T-helper 1 cell treated with Interleukin-12 subunit alpha and Interleukin-12 subunit beta and Interleukin-4 antibody, amounts not matched to agents 30 ng/mL and 1 ng/mL, for 36 hours (primary cell): ENCODE measurements around the gene SEC61G. TPM values are rescaled to one million over a fixed set of nuclear protein-coding genes. Genes with fewer than 3 reads are reported as not detected.

Experiments
- intact Hi-C: fragments of 100-400 bp; cut with micrococcal nuclease; formaldehyde crosslinking; loops from one replicate; pipeline ENCODE4 v1.15.1; 2024
- total RNA-seq: library from RNA; stranded (reverse); gene quantifications from 2 replicates; pipeline ENCODE4 v1.2.3, GENCODE V29; 2022

The SEC61G gene
- 144 and 155 TPM in 2 replicates for total RNA-seq

DNA sequence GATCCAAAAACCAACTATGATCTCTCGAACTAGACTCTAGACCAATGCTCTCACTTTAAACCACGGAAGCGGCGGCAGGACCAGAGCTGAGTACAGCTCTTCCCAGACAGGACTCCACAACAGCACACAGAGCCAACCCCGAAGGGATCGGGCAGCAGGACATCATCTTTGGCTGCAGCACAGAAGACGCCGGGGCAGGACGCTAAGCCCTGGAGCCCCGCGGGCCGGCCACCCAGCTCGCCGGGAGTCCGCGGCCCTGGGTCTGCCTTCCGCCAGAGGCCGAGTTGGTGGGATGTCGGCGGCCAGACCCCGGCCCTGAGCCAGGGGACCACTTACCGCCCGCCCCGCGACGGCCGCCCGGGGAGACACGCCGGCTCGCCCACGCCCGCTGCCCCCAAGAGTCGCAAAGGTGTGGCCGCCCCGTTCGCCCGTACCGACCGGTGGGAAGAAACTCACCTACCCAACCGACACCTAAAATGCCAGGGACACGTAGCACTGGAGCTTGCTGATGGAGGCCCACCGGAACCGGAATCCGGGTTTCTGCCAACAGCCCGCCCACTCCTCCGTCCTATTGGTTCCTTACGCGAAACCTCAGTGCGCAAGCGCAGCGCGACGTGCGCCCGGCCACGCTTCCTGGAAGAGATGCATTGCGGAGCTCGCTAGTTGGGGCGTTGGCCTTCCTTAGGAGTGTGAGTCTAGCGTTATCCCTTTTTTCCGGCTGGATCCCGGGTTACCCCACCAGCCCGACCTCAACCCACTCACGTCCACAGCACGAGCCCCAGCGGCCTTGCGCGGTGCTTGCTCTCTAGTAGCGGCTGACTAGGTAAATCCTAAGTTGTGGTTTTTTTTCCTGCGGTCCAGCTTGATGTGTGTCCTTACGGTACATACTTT, at the start of gene SEC61G:
Gene SEC61G (minus strand): TSS at position 510 of the 891 bp plus-strand sequence. CDS start 1,623 bp downstream, outside the sequence.
- intact Hi-C loops, result loop anchor here (1.0 to 10.0 kb wide), 16 partner anchors 14 to 1448 kb away; partner anchors contain the start of genes CCT6A, CHCHD2, LANCL2 and MRPS17

GRCh38 chr7:54802841-54803240, 43.8 kb upstream of the SEC61G start:
- intact Hi-C loops, result no loop called here

DNA sequence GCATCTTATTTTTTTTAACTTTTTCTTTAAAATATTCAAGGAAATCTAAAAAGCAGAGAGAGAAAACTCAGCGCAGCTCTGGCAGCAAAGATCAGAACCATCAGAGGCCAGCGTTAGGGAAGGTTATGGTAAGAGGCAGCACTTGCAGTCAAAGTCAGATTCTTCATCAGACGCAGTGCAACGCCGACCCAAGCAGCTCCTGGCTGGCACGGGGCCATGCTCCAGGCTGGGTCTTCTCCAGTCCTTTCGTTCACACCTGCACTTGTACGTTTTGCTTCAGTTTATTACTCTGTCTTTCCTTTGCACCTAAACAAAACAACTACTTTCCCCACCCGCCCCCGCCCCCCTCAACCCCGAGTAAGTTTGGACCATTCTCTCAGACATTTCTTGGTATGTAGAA, 43.1 kb upstream of the SEC61G start:
- intact Hi-C loops, result no loop called here

DNA sequence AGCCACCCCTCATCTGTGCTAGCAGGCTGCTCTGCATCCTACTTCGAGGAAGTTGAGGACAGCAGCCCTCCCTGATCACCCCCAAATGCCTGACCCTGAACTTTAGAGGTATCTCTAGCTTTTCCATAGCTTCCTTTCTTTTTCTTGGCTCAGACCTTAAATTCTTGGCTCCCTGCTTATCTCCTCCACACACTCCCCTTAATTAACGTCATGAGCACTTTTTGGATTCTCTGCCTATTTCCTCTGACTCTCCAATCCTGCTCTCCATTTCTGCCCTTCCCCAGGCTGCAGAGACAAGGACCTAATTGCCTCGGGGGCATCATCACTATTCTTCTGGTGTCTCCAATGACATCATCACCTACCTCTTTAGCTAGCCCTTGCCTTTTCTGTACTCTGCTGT, 40.8 kb upstream of the SEC61G start:
- intact Hi-C loops, result no loop called here

- intact Hi-C loops, result no loop called here
These were observed 39.5 kb upstream of the SEC61G start for GRCh38 chr7:54798530-54798929.

DNA sequence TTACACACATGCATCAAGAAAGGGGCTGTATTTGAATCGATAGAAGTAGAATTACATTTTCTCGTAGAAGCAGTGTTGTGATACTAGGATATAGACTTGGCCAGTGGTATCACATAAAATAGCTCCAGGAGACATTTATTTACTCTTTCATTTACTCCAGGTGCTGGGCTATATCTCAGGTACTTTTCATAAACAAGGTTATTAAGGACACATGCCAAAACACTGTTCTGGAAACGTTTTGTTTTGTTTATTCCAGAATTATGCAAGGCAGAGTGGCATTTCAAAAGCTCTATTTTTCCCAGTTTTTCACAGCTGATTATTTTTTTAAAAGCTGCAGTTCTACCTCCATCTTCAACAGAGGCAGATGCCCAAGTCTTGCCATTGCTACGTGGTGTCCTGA, 37.8 kb upstream of the SEC61G start:
- intact Hi-C loops, result no loop called here

DNA sequence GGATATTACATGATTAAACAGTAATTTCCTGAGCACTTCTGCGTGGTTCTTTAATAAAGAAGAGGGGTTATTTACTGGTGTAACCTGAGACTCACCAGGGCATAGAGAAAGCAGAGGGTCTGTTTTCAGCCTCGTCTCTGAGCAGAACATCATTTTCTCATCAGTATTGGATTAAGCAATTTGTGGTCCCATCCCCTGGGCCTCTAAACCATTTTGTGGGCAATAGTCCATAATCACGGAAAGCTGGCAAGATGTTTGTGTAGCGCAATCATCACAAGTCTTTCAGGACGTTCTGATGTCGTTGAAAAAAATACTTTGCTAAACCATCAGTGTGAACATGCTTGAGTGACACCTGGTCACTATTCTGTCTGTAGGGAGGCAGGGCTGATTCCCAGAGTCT, 37.1 kb upstream of the SEC61G start:
- intact Hi-C loops, result no loop called here

DNA sequence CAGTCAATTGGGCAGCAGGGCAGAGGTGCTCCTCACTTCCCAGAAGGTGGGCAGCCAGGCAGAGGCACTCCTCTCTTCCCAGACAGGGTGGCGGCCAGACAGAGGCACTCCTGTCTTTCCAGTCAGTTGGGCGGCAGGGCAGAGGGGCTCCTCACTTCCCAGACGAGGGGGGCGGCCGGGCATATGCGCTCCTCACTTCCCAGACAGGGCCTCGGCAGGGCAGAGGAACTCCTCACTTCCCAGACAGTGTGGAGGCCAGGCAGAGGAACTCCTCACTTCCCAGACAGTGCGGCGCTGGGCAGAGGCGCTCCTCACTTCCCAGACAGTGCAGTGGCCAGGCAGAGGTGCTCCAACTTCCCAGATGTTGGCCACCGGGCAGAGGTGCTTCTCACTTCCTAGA, 33.4 kb upstream of the SEC61G start:
- intact Hi-C loops, result no loop called here

- intact Hi-C loops, result loop anchor here (1.0 to 5.0 kb wide), 2 partner anchors 467 to 629 kb away; no protein-coding TSS in a partner anchor
These were observed 29.7 kb upstream of the SEC61G start for GRCh38 chr7:54788664-54789063.

GRCh38 chr7:54785261-54785660, 26.2 kb upstream of the SEC61G start:
- intact Hi-C loops, result loop anchor here (5.0 kb wide), 1 partner anchor 632 kb away; no protein-coding TSS in a partner anchor

GRCh38 chr7:54783952-54784351, 24.9 kb upstream of the SEC61G start:
- intact Hi-C loops, result no loop called here

GRCh38 chr7:54782829-54783228, 23.8 kb upstream of the SEC61G start:
- intact Hi-C loops, result no loop called here

- intact Hi-C loops, result no loop called here
These were observed 23.3 kb upstream of the SEC61G start for GRCh38 chr7:54782314-54782713.

DNA sequence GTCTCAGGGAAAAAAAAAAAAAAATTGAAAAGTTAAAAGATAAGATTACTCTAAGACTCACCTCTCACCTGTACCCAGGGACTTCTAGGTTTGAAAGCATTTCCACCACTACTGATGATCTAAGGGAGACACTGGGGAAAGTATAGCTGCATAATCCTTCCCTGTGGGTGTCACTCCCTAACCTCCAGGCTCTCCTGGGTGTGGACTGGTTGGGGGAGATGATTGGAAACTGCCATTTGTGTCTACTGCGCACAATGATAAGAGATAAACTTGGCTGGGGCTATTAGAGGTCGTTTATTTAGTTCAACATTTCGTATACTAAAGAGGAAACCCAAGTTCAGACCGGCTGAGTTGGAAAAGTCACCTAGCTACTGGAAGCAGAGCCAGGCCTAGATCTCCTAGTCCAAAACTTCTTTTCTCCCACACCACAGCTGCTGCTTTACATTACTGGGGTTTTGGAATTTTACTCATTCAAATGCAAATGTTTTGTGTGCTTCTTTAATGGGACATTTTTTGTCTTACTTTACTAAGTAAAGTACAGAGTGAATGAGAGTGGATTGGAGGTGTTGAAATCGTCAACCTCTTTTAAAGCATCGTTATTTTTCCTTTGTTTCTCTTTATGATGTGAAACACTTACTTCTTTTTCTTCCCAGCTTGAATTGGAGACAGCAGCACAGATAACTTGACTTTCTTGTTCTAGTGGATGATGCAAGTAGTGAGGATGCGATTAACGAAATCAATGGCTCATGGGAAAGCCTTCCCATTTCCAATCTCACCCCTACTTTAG, 22.3 kb upstream of the SEC61G start:
- intact Hi-C loops, result no loop called here

DNA sequence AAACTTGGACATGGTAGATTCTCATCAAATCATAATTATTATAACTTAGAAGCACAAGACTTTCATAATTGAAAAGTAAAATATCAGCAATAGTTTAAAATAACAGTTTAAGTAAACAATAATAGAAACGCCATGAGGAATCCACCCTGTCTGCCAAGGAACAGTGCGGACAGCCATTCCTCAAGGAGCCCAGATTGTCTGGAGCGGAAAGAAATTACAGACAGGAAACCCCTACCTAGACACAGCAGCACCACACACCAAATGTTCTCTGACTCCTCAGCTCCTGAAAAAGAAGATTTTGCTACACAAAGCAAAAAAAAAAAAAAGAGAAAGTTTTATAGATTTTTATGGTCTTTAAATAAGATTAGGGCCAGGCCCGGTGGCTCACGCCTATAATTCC, 21.5 kb upstream of the SEC61G start:
- intact Hi-C loops, result no loop called here

DNA sequence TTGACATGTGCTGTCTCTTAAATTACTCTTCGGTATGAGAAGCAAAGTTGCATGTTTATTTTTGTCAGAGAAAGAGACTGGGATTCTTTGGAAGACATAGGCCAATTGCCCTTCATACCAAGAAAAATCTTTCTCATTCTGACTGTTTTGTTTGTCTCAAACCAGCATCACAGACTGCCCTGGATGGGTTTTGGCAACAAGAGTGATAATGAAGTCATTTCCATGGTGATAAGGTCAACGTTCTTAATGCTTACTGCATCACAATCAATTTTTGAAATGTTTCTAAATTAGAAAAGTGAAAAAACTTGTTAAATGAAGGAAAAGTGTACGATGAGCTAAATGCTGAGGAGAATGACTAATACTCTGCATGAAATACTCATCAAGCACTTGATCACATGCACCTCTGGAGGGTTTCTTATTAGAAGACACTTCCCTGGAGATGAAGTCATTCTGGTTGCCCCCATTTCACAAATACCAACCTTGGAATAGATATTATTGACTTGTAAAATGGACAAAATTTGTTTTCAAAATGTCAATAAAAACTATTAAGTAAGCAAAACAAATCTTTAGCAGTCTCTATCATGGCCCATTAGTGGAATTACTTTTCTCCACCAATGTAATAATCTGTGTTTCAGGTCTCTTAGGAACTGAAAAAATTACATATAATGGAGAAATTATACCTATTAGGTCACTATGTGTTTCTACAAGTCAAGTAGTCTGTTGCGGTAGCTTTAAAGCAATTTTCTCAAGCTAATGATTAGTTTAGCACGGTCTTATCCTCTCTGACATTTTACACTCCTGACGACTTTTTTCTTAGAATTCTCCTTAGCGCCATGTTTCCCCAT, 19.9 kb upstream of the SEC61G start:
- intact Hi-C loops, result no loop called here

DNA sequence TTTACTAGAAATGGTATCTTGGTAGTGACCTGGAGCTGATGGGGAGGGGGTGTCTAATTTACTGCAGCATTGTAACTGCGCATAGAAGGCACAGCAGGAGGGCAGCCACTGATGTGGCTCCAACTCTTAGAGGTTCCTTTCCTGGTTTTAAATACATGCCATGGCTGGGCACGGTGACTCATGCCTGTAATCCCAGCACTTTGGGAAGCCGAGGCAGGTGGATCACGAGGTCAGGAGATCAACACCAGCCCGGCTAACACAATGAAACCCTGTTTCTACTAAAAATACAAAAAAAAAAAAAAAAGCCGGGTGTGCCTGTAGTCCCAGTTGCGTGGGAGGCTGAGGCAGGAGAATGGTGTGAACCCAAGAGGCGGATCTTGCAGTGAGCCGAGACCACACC, 19.2 kb upstream of the SEC61G start:
- intact Hi-C loops, result no loop called here

- intact Hi-C loops, result loop anchor here (1.0 kb wide), 3 partner anchors 66 to 640 kb away; no protein-coding TSS in a partner anchor
These were observed 16.1 kb upstream of the SEC61G start for GRCh38 chr7:54774785-54775740.

- intact Hi-C loops, result loop anchor here (1.0 kb wide), 4 partner anchors 14 to 642 kb away; partner anchors contain the start of gene SEC61G
These were observed 14.7 kb upstream of the SEC61G start for GRCh38 chr7:54773472-54774399.
